ENCODE data around the gene DYDC2.

DNA sequence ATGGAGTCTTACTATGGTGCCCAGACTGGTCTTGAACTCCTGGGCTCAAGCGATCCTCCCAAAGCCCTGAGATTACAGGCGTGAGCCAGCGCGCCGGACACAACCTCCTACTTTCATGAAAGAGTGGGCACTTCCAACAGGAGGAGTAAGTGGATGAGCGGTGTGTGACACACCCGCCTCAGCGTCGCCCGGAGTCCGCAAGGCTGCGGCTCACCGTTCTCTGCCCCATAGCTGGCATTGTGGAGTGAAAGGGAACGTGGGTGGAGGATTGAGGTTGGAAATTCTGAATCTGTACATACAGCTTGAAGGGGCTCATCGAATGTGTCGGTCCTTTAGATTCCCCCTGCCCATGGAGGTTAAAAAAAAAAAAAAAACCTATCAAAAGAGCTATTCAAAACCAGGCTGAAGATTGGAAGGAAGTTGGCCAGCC, 51.2 kb downstream of the DYDC2 start:
- TF ChIP-seq, protein P1, sequence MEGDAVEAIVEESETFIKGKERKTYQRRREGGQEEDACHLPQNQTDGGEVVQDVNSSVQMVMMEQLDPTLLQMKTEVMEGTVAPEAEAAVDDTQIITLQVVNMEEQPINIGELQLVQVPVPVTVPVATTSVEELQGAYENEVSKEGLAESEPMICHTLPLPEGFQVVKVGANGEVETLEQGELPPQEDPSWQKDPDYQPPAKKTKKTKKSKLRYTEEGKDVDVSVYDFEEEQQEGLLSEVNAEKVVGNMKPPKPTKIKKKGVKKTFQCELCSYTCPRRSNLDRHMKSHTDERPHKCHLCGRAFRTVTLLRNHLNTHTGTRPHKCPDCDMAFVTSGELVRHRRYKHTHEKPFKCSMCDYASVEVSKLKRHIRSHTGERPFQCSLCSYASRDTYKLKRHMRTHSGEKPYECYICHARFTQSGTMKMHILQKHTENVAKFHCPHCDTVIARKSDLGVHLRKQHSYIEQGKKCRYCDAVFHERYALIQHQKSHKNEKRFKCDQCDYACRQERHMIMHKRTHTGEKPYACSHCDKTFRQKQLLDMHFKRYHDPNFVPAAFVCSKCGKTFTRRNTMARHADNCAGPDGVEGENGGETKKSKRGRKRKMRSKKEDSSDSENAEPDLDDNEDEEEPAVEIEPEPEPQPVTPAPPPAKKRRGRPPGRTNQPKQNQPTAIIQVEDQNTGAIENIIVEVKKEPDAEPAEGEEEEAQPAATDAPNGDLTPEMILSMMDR (conservative IDR thresholded peaks at IDR 0.05; ENCODE audit: low read depth in 2 of 2) = no peak
- TF ChIP-seq POLR2AphosphoS5 (IDR thresholded peaks at IDR 0.05; ENCODE audit: low read depth) = no peak
- TF ChIP-seq, protein P2, sequence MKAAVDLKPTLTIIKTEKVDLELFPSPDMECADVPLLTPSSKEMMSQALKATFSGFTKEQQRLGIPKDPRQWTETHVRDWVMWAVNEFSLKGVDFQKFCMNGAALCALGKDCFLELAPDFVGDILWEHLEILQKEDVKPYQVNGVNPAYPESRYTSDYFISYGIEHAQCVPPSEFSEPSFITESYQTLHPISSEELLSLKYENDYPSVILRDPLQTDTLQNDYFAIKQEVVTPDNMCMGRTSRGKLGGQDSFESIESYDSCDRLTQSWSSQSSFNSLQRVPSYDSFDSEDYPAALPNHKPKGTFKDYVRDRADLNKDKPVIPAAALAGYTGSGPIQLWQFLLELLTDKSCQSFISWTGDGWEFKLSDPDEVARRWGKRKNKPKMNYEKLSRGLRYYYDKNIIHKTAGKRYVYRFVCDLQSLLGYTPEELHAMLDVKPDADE (IDR thresholded peaks at IDR 0.05) = no peak
